Measurements from ENCODE around the gene FOXD4L5.
"Not testable (repeated sequence)": the region's sequence is repeated elsewhere in the genome, so short reads cannot be mapped to it uniquely, and the experiment has no call there.

The FOXD4L5 gene

GRCh38 chr9:65285109-65285508 lies at the start of gene FOXD4L5:
Gene FOXD4L5 (minus strand): TSS chr9:65285209. CDS start chr9:65284377, 832 bp downstream.
- in situ Hi-C loops (cut with MboI; ENCODE audit: low pct_unique_long_range_greater_than_20kb, low sequenced_read_pairs) = not testable (repeated sequence)

GRCh38 chr9:65283943-65284342 lies 1.1 kb downstream of the FOXD4L5 start:
- in situ Hi-C loops (cut with MboI; ENCODE audit: low pct_unique_long_range_greater_than_20kb, low sequenced_read_pairs); DNase-seq: not testable (repeated sequence)

More at GRCh38 chr9:65285109-65285508, at the start of gene FOXD4L5:
- not testable (repeated sequence) for DNase-seq

DNA sequence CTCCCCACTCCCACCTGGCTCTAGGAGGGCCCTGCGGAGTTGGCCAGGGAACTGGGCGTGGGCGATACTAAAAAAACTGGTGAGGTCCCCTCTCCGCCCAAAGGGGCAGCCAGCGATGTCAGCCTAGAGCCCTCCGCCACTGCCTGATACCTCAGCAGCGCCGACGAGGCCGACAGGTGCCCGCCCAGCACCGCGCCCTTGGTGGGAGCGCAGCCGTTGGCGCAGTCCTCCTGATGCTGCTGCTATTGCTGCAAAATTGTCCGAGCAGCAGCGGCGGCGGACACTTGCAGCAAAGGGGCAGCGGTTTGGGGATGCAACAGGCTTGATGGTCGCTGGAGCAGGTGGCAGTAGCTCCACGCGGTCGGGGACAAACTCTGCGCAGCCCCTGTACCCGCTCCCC lies 2.0 kb downstream of the FOXD4L5 start:
- DNase-seq = not testable (repeated sequence)

More for the DNA sequence above, 2.0 kb downstream of the FOXD4L5 start:
- in situ Hi-C loops (cut with MboI; ENCODE audit: low pct_unique_long_range_greater_than_20kb, low sequenced_read_pairs) = not testable (repeated sequence)
